ENCODE data around the gene TNKS1BP1.

The TNKS1BP1 gene

DNA sequence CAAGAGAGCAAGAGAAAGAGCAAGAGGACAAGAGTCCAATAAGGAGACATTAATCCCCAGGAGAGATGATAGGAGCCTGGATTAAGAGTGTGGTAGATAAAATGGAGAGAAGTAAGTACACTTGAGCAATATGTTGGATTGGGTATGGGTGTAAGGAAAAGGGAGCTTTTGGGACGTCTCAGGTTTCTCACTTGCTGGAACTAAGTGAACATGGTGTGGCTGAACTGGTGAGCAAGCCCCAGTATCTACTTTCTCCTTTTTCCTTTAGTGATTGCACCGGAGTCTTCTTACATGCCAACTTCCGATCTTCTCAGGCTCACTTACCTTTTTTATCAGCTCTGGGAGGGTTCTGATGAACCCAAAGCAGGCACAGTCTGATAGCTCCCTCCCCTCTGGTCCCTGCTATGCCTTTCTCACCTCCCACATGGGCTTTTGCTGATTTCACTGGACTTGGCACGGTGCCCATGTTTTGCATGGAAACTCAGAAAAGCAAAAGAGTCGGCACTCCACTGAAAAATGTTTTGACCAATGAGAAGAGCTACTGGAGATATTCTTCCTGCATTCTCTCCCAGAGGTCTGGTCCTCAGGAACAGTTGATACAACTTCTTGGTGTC, 73.2 kb downstream of the TNKS1BP1 start:
- DNase-seq, result no peak

DNA sequence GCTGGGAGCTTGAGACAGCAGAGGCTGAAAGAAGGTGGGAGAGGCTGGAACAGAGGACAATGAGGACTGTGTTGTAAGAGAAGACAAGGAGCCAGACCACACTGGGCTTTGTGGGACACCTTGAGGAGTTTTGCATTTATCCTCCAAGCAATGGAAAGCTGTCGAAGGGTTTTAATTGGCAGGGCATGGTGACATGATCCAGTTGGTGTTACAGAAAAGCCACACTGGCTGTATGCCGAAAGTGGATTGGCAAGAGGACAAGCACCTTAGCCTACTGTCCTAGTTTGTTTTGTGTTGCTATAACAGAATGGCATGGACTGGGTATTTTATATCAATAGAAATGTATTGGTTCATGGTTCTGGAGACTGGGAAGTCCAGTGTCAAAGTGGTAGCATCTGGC, 73.7 kb downstream of the TNKS1BP1 start:
- no peak for DNase-seq

All from CD4-positive, alpha-beta T cell treated with Interleukin-10 for 1 hour (primary cell).